Neural cell (in vitro differentiated cells): ENCODE measurements around the gene BRSK2. TPM values are rescaled to one million over a fixed set of nuclear protein-coding genes. Genes with fewer than 3 reads are reported as not detected.

ENCODE experiments used
- H2AFZ ChIP-seq: fragments of 200-600, 300-800 bp; sonication (generic), shearing (Covaris generic); 2 replicates; pipeline ENCODE4 v1.6.0; 2014; ENCODE audit warnings: low read depth, mild to moderate bottlenecking, antibody characterized with exemption, low read length, moderate library complexity
- H3F3A ChIP-seq: fragments of 200-600 bp; shearing (Covaris generic); 2 replicates; pipeline ENCODE4 v1.6.1; 2016; ENCODE audit warnings: mild to moderate bottlenecking, moderate library complexity, mixed read lengths, antibody characterized with exemption, low read length; ENCODE audit not compliant: insufficient read depth, poor library complexity, severe bottlenecking
- H3K27ac ChIP-seq: fragments of 200-600, 300-800 bp; sonication (generic), shearing (Covaris generic); 2 replicates; pipeline ENCODE4 v1.5.1; 2014; ENCODE audit warnings: mild to moderate bottlenecking, low read length, moderate library complexity
- H3K27me3 ChIP-seq: fragments of 300-800, 200-600 bp; sonication (generic), shearing (Covaris generic); 2 replicates; pipeline ENCODE4 v1.6.0; 2014; ENCODE audit warnings: mild to moderate bottlenecking, low read depth, low read length, moderate library complexity; ENCODE audit not compliant: insufficient read depth
- H3K36me3 ChIP-seq: fragments of 300-800, 200-600 bp; sonication (generic), shearing (Covaris generic); 2 replicates; pipeline ENCODE4 v1.5.1; 2014; ENCODE audit warnings: mild to moderate bottlenecking, antibody characterized with exemption, low read length, moderate library complexity; ENCODE audit not compliant: insufficient read depth
- H3K4me2 ChIP-seq: fragments of 300-800, 200-600 bp; sonication (generic), shearing (Covaris generic); 2 replicates; pipeline ENCODE4 v1.6.0; 2014; ENCODE audit warnings: mild to moderate bottlenecking, low read length
- H3K4me3 ChIP-seq: fragments of 300-800, 200-600 bp; sonication (generic), shearing (Covaris generic); 2 replicates; pipeline ENCODE4 v1.5.1; 2014; ENCODE audit warnings: mild to moderate bottlenecking, low read length, moderate library complexity
- H3K79me2 ChIP-seq: fragments of 200-600 bp; shearing (Covaris generic); replicated peaks from 2 replicates; pipeline ENCODE4 v1.6.0; 2014; ENCODE audit warnings: mild to moderate bottlenecking, low read length, moderate library complexity; ENCODE audit not compliant: insufficient read depth
- H3K9ac ChIP-seq: fragments of 300-800, 200-600 bp; sonication (generic), shearing (Covaris generic); 2 replicates; pipeline ENCODE4 v1.6.1; 2016; ENCODE audit warnings: mild to moderate bottlenecking, low read length, mixed read lengths
- H3K9me2 ChIP-seq: fragments of 200-600 bp; shearing (Covaris generic); 2 replicates; pipeline ENCODE4 v1.6.1; 2016; ENCODE audit warnings: mild to moderate bottlenecking, low read length, mixed read lengths; ENCODE audit not compliant: insufficient read depth
- H3K9me3 ChIP-seq: fragments of 200-600, 300-800 bp; sonication (generic), shearing (Covaris generic); 2 replicates; pipeline ENCODE4 v1.6.1; 2016; ENCODE audit warnings: mild to moderate bottlenecking, mixed run types, low read length, moderate library complexity, mixed read lengths
- H4K20me1 ChIP-seq: fragments of 200-600 bp; shearing (Covaris generic); 2 replicates; pipeline ENCODE4 v1.6.1; 2016; ENCODE audit warnings: mild to moderate bottlenecking, mixed run types; ENCODE audit not compliant: insufficient read depth
- CTCF ChIP-seq: fragments of 450-650 bp; IDR thresholded peaks from 2 replicates; pipeline ENCODE4 v1.5.1; 2014; ENCODE audit warnings: antibody characterized with exemption, mild to moderate bottlenecking, moderate library complexity; ENCODE audit not compliant: poor library complexity, severe bottlenecking
- EP300 ChIP-seq: fragments of 450-650 bp; conservative IDR thresholded peaks from 2 replicates; pipeline ENCODE4 v1.6.1; 2014; ENCODE audit warnings: antibody characterized with exemption, mild to moderate bottlenecking, moderate library complexity; ENCODE audit not compliant: poor library complexity, severe bottlenecking
- EZH2 ChIP-seq: fragments of 200-600, 300-800 bp; shearing (Covaris generic), sonication (generic); IDR thresholded peaks from 2 replicates; pipeline ENCODE4 v1.6.1; 2014; ENCODE audit warnings: antibody characterized with exemption, low read length, borderline replicate concordance, mild to moderate bottlenecking; ENCODE audit not compliant: insufficient read depth, poor library complexity, severe bottlenecking
- MXI1 ChIP-seq: fragments of 450-650 bp; conservative IDR thresholded peaks from 2 replicates; pipeline ENCODE4 v1.6.1; 2014; ENCODE audit warnings: antibody characterized with exemption, mild to moderate bottlenecking; ENCODE audit not compliant: poor library complexity, severe bottlenecking
- POLR2AphosphoS5 ChIP-seq: IDR thresholded peaks from 2 replicates; pipeline ENCODE4 v1.6.1; 2012
- RAD21 ChIP-seq: fragments of 450-650 bp; conservative IDR thresholded peaks from 2 replicates; pipeline ENCODE4 v1.6.1; 2014; ENCODE audit warnings: antibody characterized with exemption, mild to moderate bottlenecking, moderate library complexity
- REST ChIP-seq: IDR thresholded peaks from 2 replicates; pipeline ENCODE4 v1.6.1; 2012; ENCODE audit warnings: borderline replicate concordance
- SMC3 ChIP-seq: fragments of 450-650 bp; conservative IDR thresholded peaks from 2 replicates; pipeline ENCODE4 v1.6.1; 2014; ENCODE audit warnings: antibody characterized with exemption, mild to moderate bottlenecking, moderate library complexity; ENCODE audit not compliant: poor library complexity
- TAF1 ChIP-seq: IDR thresholded peaks from 2 replicates; pipeline ENCODE4 v1.6.1; 2012; ENCODE audit warnings: low read depth
- polyA plus RNA-seq: library from polyadenylated mRNA; depleted of rRNA; stranded (reverse); fragments of >200 nt; gene quantifications from 2 replicates; pipeline ENCODE4 v1.2.3, GENCODE V29; 2014

The BRSK2 gene
- polyA plus RNA-seq, 1 donor from 2014 or later: 47.5 TPM

- Histone ChIP-seq H3K9me3 (no peaks in the 10 kb centered on the region), H3K36me3 (no peaks in the 10 kb centered on the region), H4K20me1 (no peaks in the 10 kb centered on the region), H3K9me2 (no peaks in the 10 kb centered on the region), H3K4me3 (peak overlapping the region; percentile 23), H3K79me2 (no peaks in the 10 kb centered on the region), H3F3A (no peaks in the 10 kb centered on the region), H3K9ac (peak overlapping the region; percentile 9), H3K27me3 (no peaks in the 10 kb centered on the region), H2AFZ (no peak overlapping the region), H3K4me2 (no peak overlapping the region), H3K27ac (no peak overlapping the region)
- TF ChIP-seq EZH2 (no peak), CTCF (no peak), SMC3 (no peak), MXI1 (no peak), EP300 (no peak)
Measured at GRCh38 chr11:1442163-1442562, 52.4 kb downstream of the BRSK2 start.

GRCh38 chr11:1442807-1443366 is 53.2 kb downstream of the BRSK2 start:
- TF ChIP-seq POLR2AphosphoS5: no peak
- no peak for TF ChIP-seq SMC3
- TF ChIP-seq EP300: no peak
- TF ChIP-seq EZH2: no peak
- no peak for TF ChIP-seq REST
- TF ChIP-seq MXI1: no peak
- no peak for TF ChIP-seq TAF1
- no peak for TF ChIP-seq CTCF
- TF ChIP-seq RAD21: no peak
- Histone ChIP-seq H3K79me2 (no peaks in the 10 kb centered on the region), H3F3A (no peaks in the 10 kb centered on the region), H3K4me3 (no peak overlapping the region), H3K36me3 (no peaks in the 10 kb centered on the region), H4K20me1 (no peaks in the 10 kb centered on the region), H2AFZ (no peak overlapping the region), H3K27ac (no peak overlapping the region), H3K9me2 (no peaks in the 10 kb centered on the region), H3K9me3 (no peaks in the 10 kb centered on the region), H3K9ac (peak overlapping the region; percentile 9), H3K4me2 (no peak overlapping the region), H3K27me3 (no peaks in the 10 kb centered on the region)
